GM03348 (cell line): Measurements from ENCODE around the gene MGLL.
"Not testable (repeated sequence)": the region's sequence is repeated elsewhere in the genome, so short reads cannot be mapped to it uniquely, and the experiment has no call there.

Experiments used
- DNase-seq: peaks from one replicate; pipeline ENCODE4 v3.0.0; 2012; ENCODE audit warnings: low spot score

Gene MGLL

GRCh38 chr3:127707851-127708411, 114.4 kb downstream of the MGLL start:
- DNase-seq = no peak

GRCh38 chr3:127706785-127707351, 115.4 kb downstream of the MGLL start:
- no peak for DNase-seq

GRCh38 chr3:127706312-127706711, 116.0 kb downstream of the MGLL start:
- DNase-seq = no peak

GRCh38 chr3:127704840-127705239, 117.5 kb downstream of the MGLL start:
- DNase-seq = not testable (repeated sequence)

GRCh38 chr3:127702151-127702578, 120.2 kb downstream of the MGLL start:
- peak; percentile 44 for DNase-seq

- no peak for DNase-seq
These were observed 120.9 kb downstream of the MGLL start for GRCh38 chr3:127701280-127701911.

GRCh38 chr3:127700406-127700805, 121.9 kb downstream of the MGLL start:
- no peak for DNase-seq

GRCh38 chr3:127699416-127700300, 122.7 kb downstream of the MGLL start:
- no peak for DNase-seq

- no peak for DNase-seq
These were observed 123.5 kb downstream of the MGLL start for GRCh38 chr3:127698691-127699415.

GRCh38 chr3:127698286-127698685, 124.0 kb downstream of the MGLL start:
- peak; percentile 22 for DNase-seq

GRCh38 chr3:127697551-127698240, 124.6 kb downstream of the MGLL start:
- DNase-seq = peak; percentile 87

- DNase-seq = no peak
These were observed 127.7 kb downstream of the MGLL start for GRCh38 chr3:127694467-127695215.

GRCh38 chr3:127693336-127693843, 128.9 kb downstream of the MGLL start:
- no peak for DNase-seq

- no peak for DNase-seq
These were observed 129.6 kb downstream of the MGLL start for GRCh38 chr3:127692501-127693335.

- DNase-seq = no peak
These were observed 130.3 kb downstream of the MGLL start for GRCh38 chr3:127691974-127692373.

- DNase-seq = no peak
These were observed 130.8 kb downstream of the MGLL start for GRCh38 chr3:127691489-127691888.

- peak; percentile 77 for DNase-seq
These were observed 131.4 kb downstream of the MGLL start for GRCh38 chr3:127690823-127691452.

- DNase-seq = peak; percentile 88
These were observed 132.2 kb downstream of the MGLL start for GRCh38 chr3:127690106-127690505.

GRCh38 chr3:127689266-127689860, 133.0 kb downstream of the MGLL start:
- no peak for DNase-seq
